GM10266 (cell line): ENCODE measurements around the gene FLVCR2.

ENCODE experiments used
- DNase-seq: peaks from one replicate; pipeline ENCODE4 v3.0.0; 2012; ENCODE audit errors: extremely low spot score
- TF ChIP-seq, protein P1 (sequence below): IDR thresholded peaks from 2 replicates; pipeline ENCODE4 v1.5.1; 2012; ENCODE audit warnings: mild to moderate bottlenecking, low read depth; ENCODE audit not compliant: control insufficient read depth, insufficient read depth; ENCODE audit errors: missing control alignments

The FLVCR2 gene

DNA sequence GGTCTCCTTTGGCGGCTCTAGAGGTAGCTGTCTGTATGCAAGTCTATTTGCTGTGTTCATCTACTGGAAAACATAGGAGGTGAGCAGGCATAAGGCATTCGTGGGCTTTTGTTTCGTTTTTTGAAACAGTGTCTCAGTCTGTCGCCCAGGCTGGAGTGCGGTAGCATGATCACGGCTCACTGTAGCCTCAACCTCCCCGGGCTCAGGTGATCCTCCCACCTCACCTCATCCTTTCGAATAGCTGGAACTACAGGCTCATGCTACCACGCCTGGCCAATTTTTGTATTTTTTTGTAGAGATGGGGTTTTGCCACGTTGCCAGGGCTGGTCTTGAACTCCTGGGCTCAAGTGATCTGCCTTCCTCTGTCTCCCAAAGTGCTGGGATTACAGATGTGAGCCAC lies 27.5 kb downstream of the FLVCR2 start:
- TF ChIP-seq, protein P1, sequence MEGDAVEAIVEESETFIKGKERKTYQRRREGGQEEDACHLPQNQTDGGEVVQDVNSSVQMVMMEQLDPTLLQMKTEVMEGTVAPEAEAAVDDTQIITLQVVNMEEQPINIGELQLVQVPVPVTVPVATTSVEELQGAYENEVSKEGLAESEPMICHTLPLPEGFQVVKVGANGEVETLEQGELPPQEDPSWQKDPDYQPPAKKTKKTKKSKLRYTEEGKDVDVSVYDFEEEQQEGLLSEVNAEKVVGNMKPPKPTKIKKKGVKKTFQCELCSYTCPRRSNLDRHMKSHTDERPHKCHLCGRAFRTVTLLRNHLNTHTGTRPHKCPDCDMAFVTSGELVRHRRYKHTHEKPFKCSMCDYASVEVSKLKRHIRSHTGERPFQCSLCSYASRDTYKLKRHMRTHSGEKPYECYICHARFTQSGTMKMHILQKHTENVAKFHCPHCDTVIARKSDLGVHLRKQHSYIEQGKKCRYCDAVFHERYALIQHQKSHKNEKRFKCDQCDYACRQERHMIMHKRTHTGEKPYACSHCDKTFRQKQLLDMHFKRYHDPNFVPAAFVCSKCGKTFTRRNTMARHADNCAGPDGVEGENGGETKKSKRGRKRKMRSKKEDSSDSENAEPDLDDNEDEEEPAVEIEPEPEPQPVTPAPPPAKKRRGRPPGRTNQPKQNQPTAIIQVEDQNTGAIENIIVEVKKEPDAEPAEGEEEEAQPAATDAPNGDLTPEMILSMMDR = no peak
- DNase-seq = no peak

DNA sequence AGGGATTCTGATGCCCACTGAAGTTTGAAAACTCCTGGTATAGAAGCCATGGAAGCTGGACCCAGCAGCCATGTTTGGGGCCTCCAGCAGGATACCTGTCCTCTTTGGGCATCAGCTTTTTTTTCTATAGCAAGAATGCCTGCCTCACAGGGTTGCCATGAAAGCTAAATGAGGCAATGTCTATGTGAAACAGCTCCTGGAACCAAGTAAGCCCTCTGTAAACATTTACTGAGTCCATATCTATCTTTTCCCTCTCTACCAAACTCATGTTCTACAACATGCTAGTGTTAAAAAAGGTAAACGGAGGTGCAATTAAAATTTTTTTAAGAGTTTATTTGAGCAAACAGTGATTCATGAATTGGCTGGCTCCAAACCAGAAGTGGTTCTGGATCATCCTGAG lies 28.6 kb downstream of the FLVCR2 start:
- DNase-seq = no peak
- TF ChIP-seq, protein P1 = no peak

DNA sequence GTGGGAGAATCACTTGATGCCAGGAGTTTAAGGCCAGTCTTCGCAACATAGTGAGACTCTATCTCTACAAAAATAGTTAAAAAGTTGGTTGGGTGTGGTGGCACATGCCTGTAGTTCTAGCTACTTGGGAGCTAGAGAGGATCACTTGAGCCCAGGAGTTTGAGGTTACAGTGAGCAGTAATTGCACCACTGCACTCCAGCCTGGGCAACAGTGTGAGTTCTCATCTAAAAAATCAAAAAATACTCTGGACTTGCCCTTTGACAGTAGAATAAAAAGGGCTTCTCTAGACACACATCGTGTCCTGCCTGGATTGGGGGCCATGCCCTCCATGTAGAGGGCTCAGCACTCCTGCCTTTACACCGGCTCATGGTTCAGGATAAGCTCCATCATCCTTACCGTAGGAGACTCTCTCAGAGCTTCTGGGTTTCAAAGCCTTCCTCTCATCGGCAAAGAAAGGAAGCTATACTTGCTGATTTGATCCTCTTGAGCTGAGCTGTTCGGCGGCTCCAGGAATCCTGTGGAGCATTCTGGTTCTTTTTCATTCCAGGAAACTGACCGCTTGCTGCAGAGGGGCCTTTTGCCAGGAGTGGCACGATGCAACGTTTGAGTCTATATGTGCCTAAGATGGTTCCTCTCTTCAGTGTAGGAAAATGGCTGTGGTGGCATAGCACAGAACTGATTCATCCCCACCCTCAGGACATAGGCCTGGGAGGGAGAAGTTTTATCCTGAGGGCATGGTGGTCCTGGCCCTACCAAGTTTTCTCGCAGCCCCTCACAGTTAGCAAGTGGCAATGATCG lies 29.6 kb downstream of the FLVCR2 start:
- DNase-seq = no peak
- TF ChIP-seq, protein P1 = no peak

DNA sequence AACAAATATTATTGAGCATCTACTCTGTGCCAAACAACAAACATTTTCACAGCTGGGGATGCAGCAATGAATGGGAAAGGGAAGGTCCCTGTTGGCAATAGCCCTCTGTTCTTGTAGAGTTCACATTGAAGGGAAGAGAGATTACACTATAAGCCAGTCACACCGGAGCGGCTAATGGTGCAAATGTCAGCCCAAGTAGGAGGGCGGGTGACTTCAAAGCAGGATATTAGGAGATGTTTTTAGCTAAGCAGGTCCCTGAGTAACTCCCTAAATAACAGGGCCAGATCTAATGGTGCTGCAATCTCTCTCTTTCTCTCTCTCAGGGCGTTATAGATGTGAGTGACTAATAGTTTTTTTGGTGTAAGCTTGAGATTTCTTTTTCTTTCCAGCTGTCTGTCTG lies 30.7 kb downstream of the FLVCR2 start:
- TF ChIP-seq, protein P1 = no peak

GRCh38 chr14:75609606-75610475 lies 31.4 kb downstream of the FLVCR2 start:
- DNase-seq = no peak
- TF ChIP-seq, protein P1 = no peak

More for the DNA sequence above, 30.7 kb downstream of the FLVCR2 start:
- no peak for DNase-seq

DNA sequence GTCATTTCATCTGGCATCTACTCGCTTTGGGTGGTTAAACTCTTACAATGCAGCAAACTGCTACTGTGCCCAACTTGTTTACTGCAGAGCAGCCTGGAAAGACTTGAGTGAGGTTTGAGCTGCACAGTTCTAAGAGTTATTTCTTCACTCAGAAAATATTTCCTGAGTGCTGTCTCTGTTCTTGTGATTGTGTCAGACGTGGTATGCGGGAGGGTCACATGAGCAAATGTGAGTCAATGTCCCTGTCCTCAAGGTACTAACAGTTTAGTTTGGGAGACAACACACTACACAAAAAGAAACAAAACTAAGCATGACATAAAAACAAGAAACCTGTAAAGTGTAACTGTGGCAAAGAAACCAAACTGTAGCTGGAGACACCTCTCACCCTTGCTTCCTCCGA lies 32.4 kb downstream of the FLVCR2 start:
- TF ChIP-seq, protein P1 = no peak
- DNase-seq = no peak
